ENCODE data around the gene FAM107B. TPM values are rescaled to one million over a fixed set of nuclear protein-coding genes. Genes with fewer than 3 reads are reported as not detected.

The FAM107B gene
- total RNA-seq, 1 experiment from 2014 or later: 14.3 TPM

Other genes starting within 250 kb of the FAM107B start
- not detected in 2 replicates for gene CDNF, start 63.1 kb upstream of the FAM107B start, total RNA-seq (2014; rRNA removed; shearing (Covaris generic))
- gene HSPA14, start 63.4 kb upstream of the FAM107B start, total RNA-seq (2014; rRNA removed; shearing (Covaris generic)): 39.9 and 51.2 TPM in 2 replicates
- gene MSANTD7, start 63.4 kb upstream of the FAM107B start, total RNA-seq (2014; rRNA removed; shearing (Covaris generic)): 14.4 and 14.7 TPM in 2 replicates
- gene SUV39H2, start 104.0 kb upstream of the FAM107B start, total RNA-seq (2014; rRNA removed; shearing (Covaris generic)): 29.0 and 35.7 TPM in 2 replicates
- gene DCLRE1C, start 179.2 kb upstream of the FAM107B start, total RNA-seq (2014; rRNA removed; shearing (Covaris generic)): 9.9 and 10.2 TPM in 2 replicates
- gene MEIG1, start 184.5 kb upstream of the FAM107B start, total RNA-seq (2014; rRNA removed; shearing (Covaris generic)): not detected in 2 replicates